SIG-M5 treated with dmso at 0.1 percent for 504 hours (cell line): Measurements from ENCODE around the gene VSTM2B.
"Not testable (repeated sequence)": the region's sequence is repeated elsewhere in the genome, so short reads cannot be mapped to it uniquely, and the experiment has no call there.

ENCODE experiments used
- DNase-seq: peaks from one replicate; lab custom pipeline; 2025; ENCODE audit not compliant: unreplicated experiment; lab: John Stamatoyannopoulos, UW

The VSTM2B gene

GRCh38 chr19:29525901-29526729 is at the start of gene VSTM2B:
Gene VSTM2B, plus strand, starts transcription at chr19:29525994. Its CDS starts 590 bp downstream, at chr19:29526584.
- no peak for DNase-seq

- DNase-seq = no peak
These were observed 49.3 kb upstream of the VSTM2B start for GRCh38 chr19:29476528-29476927.

GRCh38 chr19:29477831-29478577 is 47.8 kb upstream of the VSTM2B start:
- no peak for DNase-seq

- DNase-seq = no peak
These were observed 46.9 kb upstream of the VSTM2B start for GRCh38 chr19:29478578-29479565.

- no peak for DNase-seq
These were observed 45.9 kb upstream of the VSTM2B start for GRCh38 chr19:29479941-29480340.

GRCh38 chr19:29480507-29480906 is 45.3 kb upstream of the VSTM2B start:
- DNase-seq = no peak

- no peak for DNase-seq
These were observed 42.7 kb upstream of the VSTM2B start for GRCh38 chr19:29482855-29483640.

GRCh38 chr19:29483641-29483920 is 42.2 kb upstream of the VSTM2B start:
- DNase-seq = no peak

- DNase-seq = no peak
These were observed 41.7 kb upstream of the VSTM2B start for GRCh38 chr19:29483944-29484581.

GRCh38 chr19:29484876-29485275 is 40.9 kb upstream of the VSTM2B start:
- DNase-seq = no peak

- DNase-seq = no peak
These were observed 40.5 kb upstream of the VSTM2B start for GRCh38 chr19:29485293-29485692.

- not testable (repeated sequence) for DNase-seq
These were observed 38.8 kb upstream of the VSTM2B start for GRCh38 chr19:29486961-29487360.

GRCh38 chr19:29487432-29487831 is 38.4 kb upstream of the VSTM2B start:
- no peak for DNase-seq

GRCh38 chr19:29488316-29488715 is 37.5 kb upstream of the VSTM2B start:
- no peak for DNase-seq

- no peak for DNase-seq
These were observed 36.4 kb upstream of the VSTM2B start for GRCh38 chr19:29489172-29489951.

GRCh38 chr19:29491491-29491890 is 34.3 kb upstream of the VSTM2B start:
- DNase-seq = no peak

- DNase-seq = no peak
These were observed 33.7 kb upstream of the VSTM2B start for GRCh38 chr19:29491995-29492577.

GRCh38 chr19:29492769-29493168 is 33.0 kb upstream of the VSTM2B start:
- DNase-seq = no peak

- DNase-seq = no peak
These were observed 30.7 kb upstream of the VSTM2B start for GRCh38 chr19:29495091-29495490.
